Limb (tissue), 2 donors: ENCODE results near the gene SLC16A8.

Experiments used
- DNase-seq, 2 donors: peaks; one replicate each; pipeline ENCODE4 v3.0.0-alpha.2; 2016; ENCODE audit errors: extremely low spot score in 2 of 2

The SLC16A8 gene

GRCh38 chr22:38114484-38115398 lies 30.8 kb upstream of the SLC16A8 start:
- DNase-seq: peak; percentile 64 to 90

- no peak for DNase-seq
These were observed 28.4 kb upstream of the SLC16A8 start for GRCh38 chr22:38112381-38112780.

GRCh38 chr22:38111925-38112355 lies 28.0 kb upstream of the SLC16A8 start:
- DNase-seq: no peak

GRCh38 chr22:38110863-38111852 lies 27.2 kb upstream of the SLC16A8 start:
- DNase-seq: no peak

- peak in 1 of 2 donors; percentile 27 for DNase-seq
These were observed 26.3 kb upstream of the SLC16A8 start, which contains the start of gene BAIAP2L2 for GRCh38 chr22:38110008-38110862. Gene BAIAP2L2, minus strand, starts transcription at chr22:38110684. Its CDS starts 159 bp downstream, at chr22:38110525.

- peak in 1 of 2 donors; percentile 48 for DNase-seq
These were observed 25.5 kb upstream of the SLC16A8 start for GRCh38 chr22:38109371-38110001.

GRCh38 chr22:38108561-38109319 lies 24.8 kb upstream of the SLC16A8 start:
- DNase-seq: peak in 1 of 2 donors; percentile 21

GRCh38 chr22:38107692-38108515 lies 23.9 kb upstream of the SLC16A8 start:
- peak in 1 of 2 donors; percentile 25 for DNase-seq

- peak in 1 of 2 donors; percentile 22 for DNase-seq
These were observed 23.0 kb upstream of the SLC16A8 start for GRCh38 chr22:38106814-38107578.

GRCh38 chr22:38104084-38104483 lies 20.1 kb upstream of the SLC16A8 start:
- no peak for DNase-seq

GRCh38 chr22:38103641-38104040 lies 19.7 kb upstream of the SLC16A8 start:
- DNase-seq: no peak

- DNase-seq: no peak
These were observed 14.6 kb upstream of the SLC16A8 start for GRCh38 chr22:38098410-38099249.

- DNase-seq: peak in 1 of 2 donors; percentile 64
These were observed 13.8 kb upstream of the SLC16A8 start for GRCh38 chr22:38097557-38098409.

- peak in 1 of 2 donors; percentile 32 for DNase-seq
These were observed 13.1 kb upstream of the SLC16A8 start for GRCh38 chr22:38097058-38097457.

GRCh38 chr22:38089474-38089851 lies 5.5 kb upstream of the SLC16A8 start:
- DNase-seq: no peak
